Ammon's horn (tissue), 1 donor: ENCODE results near the gene IL27RA.
A peak's percentile ranks its signal among the peaks of the same experiment; 100 is the strongest.

ENCODE experiments used
- DNase-seq: peaks from one replicate; pipeline ENCODE4 v3.0.0-alpha.2; 2016; ENCODE audit warnings: low spot score

The IL27RA gene

DNA sequence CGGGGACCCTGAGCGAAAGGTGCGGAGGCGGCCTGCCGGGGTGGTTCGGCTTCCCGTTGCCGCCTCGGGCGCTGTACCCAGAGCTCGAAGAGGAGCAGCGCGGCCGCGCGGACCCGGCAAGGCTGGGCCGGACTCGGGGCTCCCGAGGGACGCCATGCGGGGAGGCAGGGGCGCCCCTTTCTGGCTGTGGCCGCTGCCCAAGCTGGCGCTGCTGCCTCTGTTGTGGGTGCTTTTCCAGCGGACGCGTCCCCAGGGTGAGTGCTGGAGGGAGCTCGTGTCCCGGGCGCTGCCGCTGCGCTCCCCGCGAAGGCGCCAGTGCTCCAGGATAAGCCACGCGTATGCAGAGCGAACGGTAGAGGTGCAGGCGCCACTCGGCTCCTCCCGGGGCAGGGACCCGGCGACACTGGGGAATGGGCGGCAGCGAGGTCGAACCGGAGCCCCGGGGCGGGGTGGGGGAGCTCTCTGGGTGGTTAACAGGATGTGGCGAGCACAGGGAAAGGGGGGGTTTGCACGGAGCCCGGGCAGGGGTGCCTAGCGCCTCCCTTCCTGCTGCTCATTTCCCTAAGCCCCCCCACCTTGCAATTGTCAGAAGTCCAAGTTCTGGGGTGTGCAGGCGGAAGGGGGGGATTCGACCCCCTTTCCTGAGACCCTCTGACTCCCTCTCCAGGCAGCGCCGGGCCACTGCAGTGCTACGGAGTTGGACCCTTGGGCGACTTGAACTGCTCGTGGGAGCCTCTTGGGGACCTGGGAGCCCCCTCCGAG lies at the start of gene IL27RA:
TSS of gene IL27RA (plus strand) at position 44 of the 762 bp plus-strand sequence. CDS start at position 155, 111 bp downstream.
- DNase-seq, result peak; percentile 51

DNA sequence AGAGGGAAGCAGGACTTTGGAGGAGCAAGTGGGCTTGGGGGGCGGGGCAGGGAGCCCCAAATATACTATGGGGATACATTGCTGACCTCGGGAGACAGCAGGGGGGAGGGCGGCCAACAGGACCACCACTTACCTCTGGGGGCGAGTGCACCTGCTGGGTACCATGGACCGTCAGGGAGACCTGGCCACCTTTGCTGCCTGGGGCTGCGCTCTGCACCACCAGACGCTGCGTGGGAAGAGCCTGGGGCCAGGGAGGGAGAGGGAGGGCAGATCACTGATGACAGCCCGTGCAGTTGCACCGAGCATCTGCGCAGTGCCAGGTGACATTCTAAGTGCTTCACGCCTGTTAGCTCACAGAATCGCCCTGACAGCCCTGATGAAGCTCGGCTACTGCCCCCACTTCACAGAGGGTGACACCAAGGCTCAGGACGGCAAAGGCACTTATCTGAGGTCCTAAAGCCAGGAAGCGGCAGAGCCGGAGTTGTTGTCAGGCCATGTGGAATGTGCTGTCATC lies 49.5 kb upstream of the IL27RA start:
- no peak for DNase-seq

DNA sequence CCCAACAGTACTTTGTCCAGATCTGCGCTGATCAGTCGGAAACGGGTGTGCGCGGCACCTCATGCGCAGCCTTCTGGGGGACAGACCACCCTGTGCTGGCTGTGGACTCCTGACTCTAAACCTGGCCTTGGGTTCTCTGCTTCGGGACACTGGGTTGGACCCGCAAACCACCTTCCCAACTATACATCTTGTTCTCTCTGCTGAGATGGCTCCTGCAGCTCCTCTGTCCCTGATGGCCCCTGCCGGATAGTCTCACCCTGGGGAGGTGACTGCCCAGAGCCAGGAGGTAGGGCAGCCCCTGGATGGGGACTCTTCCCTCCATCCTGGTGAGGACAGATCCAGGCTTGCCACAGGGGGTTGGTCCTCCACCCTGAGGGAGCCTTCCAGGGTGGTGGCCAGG lies 48.8 kb upstream of the IL27RA start:
- DNase-seq, result no peak

DNA sequence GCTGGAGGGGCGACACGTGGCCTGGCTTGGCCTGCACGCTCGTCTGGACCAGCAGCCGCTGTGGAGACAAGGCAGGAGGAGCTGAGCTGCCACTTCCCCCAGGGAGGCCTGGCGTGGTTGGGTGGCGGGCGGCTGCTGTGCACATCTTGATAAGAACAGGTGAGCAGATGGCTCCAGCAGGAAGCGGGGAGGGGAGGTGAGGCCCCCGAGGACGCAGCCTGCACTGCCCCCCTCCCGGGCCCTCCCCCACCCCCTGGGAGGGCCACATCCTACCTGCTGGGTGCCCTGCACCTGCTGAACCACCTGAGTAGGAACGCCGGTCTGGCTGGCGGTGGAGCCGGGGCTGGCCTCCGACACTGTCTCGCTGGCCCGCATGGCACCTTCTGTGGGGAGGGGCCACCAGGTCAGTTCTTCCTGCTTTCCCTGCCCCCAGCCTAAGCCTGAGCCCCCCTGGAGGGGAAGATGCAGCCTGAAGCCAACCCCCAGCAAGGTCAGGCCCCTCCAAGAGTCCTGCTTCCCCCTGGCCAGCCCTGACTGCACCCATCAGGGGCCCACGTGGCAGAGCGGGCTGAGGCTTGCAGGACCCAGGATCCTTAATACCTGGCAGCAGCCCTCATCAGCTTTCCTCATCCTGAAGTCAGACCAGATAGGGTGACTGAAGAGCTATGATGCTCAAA lies 48.2 kb upstream of the IL27RA start:
- DNase-seq, result no peak

DNA sequence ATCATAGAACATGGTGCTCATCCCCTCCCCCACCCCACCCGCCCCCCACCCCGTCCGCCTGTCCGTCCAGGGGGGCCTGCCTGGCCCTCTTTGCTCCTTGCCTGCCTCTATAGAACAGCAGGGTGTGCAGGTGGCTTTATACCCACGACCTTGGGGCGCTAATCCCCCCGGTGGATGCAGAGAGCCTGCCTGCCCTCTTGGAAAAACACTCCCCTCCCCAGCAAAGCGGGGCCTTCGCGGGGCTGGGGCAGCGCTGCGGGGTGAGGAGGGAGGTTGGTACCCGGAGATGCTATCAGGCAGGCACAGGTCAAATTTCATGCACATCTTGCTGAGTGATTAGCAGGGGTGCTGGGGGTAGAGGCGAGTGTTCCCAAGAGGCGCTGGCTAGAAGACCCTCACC lies 47.4 kb upstream of the IL27RA start:
- no peak for DNase-seq

DNA sequence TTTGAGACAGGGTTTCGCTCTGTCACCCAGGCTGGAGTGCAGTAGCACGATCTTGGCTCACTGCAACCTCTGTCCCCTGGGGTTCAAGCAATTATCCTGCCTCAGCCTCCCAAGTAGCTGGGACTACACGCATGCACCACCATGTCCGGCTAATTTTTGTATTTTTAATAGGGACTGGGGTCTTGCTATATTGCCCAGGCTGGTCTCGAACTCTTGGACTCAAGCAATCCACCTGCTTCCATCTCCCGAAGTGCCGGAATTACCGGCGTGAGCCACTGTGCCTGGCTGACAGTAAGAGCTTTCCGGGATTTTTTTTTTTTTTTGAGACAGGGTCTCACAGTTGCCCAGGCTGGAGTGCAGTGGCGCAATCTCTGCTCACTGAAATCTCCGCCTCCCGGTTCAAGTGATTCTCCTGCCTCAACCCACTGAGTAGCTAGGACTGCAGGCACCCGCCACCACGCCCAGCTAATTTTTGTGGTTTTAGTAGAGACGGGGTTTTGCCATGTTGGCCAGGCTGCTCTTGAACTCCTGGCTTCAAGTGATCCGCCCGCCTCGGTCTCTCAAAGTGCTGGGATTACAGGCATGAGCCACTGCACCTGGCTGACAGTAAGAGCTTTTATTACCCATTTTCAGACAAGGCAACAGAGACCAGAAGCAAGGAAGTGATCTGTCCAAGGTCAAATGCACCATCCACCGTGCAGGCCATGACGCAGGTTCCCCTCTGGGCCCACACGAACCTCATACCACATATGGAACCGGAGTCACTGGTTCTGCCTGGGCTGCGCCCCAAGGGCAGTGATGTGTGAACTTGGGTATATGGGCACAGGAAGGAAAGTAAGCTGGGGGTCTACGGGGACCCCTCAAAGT lies 46.5 kb upstream of the IL27RA start:
- no peak for DNase-seq

DNA sequence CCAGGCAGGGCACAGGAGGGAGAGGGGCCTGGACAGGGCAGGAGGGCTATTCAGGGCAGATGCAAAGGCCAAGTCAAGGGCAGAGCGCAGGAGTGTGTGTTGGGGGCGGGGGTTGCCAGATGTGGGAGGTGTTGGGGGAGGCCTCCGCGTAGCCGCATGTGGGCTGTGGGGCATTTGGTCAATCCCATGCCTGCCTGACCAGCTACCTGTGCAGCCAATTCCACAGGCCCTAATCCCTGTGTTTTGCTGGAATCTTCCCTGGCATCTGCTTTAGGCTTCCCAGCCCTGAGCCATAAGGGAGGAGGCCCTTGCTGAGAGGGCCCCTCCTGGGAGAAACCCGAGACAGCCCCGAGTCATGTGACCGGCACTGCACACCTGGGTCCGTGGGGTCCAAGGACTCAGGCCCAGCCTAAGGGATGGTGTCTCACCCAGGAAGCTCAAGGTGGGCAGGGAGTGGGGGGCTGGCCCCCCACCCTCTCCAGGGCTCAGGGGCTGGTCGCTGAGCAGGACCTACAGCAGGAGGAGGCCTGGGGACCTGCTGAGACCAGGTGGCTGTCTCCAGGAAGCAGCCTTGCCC lies 45.7 kb upstream of the IL27RA start:
- DNase-seq, result no peak

DNA sequence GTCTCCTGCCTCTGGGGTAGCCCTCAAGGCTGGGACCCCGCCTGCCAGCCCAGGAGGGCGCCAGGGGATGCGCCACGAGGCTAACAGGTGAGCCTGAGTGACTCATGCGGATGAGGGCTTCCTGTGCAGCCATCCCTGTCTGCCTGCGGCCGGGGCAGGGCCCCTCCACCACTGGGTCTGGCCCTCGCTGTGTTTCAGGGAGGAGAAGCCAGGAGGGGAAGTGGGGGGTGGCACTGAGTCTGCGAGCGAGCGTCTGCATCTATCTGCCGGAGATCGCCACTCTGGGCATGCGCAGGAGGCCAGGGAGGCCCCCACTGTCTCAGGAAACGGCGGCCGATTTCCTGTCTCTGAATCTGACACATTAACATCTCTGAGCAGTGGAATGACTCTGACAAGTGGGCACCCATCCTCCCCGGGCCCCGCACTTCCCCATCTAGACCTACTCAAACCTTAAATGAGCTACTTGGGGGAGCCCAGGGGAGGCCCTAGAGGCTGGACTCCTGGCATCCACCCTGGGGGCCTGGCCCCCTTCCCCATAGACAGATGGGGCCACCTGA lies 45.1 kb upstream of the IL27RA start:
- DNase-seq, result peak; percentile 82

DNA sequence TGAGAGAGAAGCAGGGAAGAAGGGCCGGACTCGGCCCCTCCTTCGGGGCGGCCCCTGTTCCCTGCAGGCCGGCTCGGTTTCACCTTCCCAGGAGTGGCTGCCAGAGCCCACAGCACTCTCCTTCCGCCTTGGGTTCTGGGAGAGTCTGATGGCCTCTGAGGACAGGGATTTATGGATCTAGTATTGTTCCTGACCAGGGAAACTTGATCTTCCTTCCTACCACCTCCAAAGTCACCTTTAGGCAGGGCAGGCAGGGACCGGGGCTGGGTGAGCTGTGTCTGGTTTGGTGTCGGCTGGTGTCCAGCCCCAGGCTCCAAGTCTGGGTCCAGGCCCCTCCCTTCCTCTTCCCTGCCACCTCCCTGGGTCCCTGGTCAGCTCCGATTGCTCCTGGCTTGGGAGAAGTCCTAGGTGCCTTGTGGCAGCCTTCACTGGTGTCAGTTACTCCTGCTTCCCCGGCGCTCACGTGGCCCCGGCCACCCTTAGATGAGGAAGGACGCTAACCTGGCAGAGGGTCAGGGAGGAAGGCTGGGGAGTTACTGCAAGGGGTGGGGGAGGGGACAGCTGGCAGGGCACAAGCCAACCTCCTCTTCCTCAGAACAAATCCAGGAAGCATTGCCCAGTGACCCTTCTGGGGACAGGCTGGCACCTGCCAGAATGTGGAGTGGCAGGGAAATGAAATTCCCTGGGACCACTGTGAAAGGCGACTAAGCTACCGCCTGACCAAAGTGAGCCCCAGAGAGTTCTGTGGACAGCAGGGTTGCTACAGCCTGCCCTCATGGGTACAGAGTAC lies 44.3 kb upstream of the IL27RA start:
- DNase-seq, result peak; percentile 82

DNA sequence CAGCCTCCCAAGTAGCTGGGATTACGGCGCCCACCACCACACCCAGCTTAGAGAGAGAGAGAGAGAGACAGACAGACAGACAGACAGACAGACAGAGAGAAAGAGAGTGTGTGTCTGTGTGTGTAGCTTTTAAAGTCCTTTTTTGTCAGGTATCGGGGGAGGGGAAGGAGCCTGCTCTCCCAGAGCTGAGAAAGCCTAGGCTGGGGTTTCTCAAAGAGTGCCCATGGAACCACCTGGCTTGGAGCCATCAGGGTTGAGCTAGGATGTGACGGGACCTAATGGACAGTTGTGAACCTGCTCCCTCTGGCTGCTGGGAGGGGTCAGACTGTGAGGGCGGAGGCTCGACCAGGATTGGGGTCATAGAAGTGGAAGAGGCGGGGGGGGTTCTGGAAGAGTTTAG lies 42.1 kb upstream of the IL27RA start:
- DNase-seq, result no peak

DNA sequence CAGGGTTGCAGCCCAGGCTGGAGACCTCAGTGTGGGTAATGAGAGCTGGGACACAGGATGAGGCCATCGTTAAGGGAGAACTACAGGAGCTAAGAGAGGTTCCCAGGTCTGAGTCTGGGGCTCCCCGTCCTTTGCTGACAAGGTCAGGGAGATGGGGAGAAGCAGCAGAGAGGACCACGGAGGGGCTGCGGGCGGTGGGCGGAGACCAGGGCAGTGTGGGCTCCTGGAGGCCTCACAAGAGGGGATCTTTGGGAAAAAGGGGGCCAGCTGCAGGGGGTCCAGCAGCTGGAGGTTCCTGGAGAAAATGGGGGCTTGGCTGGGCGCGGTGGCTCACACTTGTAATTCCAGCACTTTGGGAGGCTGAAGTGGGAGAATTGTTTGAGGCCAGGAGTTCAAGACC lies 41.5 kb upstream of the IL27RA start:
- no peak for DNase-seq

DNA sequence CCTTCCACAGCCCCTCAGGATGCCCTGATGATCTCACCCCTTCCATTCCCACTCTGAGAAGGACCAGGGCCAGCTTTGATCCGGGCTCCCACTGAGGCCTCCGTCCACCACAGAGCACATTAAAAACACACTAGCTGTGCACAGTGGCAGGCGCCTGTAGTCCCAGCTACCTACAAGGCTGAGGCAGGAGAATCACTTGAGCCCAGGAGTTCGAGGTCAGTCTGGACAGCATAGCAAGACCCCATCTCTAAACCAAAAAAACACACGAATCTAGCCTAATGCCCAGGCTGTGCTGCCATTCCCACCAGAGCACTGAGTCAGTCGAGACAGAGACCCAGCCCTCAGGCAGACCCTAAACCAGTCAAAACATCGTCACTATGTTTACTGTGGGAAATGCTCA lies 39.5 kb upstream of the IL27RA start:
- DNase-seq, result no peak

DNA sequence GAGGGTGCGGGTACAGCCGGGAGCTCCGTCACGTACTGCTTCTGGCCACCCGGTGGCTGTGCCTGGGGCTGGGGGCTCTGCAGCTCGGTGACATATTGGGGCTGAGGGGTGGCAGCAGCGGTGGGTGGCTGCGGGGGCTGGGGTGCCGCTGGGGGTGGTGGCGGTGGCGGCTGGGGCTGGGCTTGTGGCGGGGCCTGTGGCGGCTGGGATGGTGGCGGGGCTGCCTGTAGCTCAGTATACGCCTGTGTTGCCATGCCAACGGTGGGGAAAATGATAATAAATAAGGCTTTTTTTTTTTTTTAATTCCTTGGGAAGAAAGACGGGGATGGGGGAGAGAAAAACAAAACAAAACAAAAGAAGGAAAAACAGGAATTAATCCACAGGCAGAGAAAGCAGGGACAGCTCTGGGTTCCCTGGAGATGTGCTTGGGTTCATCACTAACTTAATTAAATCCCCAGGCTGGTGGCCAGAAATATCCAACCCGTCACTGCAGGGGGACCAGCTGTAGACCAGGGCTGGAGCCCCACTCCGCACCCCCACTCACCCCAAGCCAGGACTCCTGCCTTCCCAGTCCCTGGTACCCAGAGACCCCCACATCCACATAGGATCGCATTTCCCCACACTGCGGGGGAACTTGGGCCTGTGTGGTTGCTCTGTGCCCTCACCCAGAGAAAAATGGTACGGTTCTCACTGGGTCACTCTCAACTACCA lies 37.8 kb upstream of the IL27RA start:
- peak; percentile 18 for DNase-seq

DNA sequence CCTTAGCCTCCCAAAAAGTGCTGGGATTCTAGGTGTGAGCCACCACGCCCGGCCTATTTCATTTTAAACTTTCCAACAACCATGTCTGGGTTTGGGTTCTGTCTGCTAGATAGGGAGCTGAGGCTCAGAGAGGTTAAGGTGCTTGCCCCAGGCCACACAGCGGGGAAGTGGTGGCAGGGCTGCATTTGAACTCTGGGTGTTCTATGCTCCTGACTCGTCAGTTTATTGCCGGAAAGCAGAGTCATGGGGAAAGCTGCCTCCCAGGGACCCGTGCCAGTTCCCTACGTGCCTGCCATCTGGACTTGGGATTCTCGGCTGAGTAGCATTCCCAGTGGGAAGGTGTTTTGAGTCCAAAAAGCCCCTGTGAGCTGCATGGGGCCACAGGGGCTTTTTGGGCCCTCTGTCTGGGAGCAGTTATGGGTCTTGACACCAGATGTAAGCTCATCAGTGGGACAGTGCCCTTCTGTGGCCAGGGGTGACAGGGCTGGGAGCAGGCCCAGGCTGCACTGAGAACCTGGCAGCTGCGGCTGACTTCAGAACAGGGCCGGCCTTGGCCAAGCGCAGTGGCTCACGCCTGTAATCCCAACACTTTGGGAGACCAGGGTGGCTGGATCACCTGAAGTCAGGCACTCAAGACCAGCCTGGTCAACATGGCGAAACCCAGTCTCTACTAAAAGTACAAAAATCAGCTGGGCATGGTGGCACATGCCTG lies 36.4 kb upstream of the IL27RA start:
- peak; percentile 53 for DNase-seq

DNA sequence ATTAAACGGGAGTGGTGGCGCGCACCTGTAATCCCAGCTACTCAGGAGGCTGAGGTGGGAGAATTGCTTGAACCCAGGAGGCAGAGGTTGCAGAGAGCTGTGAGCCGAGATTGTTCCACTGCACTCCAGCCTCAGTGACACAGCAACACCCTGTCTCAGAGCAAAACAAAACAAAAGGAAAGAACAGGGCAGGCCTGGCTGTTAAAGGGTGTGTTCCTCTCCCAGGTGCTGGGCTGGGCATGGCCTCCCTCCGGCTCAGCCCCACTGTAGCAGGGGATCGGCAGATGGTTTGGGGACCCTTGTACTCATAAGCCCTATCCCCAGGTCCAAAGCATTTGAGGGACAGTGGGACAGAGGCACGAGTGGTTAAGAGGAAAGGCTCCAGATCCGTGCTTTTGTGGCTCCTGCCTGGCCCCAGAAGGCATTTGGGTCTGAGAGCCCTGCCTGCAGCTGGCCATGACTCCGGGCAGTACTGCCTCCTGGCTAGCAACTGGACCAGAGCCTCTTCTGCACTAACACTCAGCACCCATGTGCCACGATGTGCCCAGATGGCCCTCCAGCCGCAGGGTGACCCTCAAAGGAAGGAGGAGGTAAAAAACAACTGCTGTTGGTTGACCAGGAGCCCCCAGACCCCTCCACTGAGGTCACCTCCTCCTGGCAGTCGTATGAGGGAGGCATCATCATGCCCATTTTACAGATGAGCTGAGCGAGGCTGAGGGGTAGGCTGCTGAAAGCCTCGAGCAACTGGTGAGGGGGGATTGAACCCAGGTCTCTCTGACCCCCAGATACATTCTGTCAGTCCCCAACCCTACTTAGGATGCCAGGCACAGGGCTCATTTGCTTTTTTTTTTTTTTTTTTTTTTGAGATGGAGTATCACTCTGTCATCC lies 35.4 kb upstream of the IL27RA start:
- DNase-seq, result peak; percentile 1

DNA sequence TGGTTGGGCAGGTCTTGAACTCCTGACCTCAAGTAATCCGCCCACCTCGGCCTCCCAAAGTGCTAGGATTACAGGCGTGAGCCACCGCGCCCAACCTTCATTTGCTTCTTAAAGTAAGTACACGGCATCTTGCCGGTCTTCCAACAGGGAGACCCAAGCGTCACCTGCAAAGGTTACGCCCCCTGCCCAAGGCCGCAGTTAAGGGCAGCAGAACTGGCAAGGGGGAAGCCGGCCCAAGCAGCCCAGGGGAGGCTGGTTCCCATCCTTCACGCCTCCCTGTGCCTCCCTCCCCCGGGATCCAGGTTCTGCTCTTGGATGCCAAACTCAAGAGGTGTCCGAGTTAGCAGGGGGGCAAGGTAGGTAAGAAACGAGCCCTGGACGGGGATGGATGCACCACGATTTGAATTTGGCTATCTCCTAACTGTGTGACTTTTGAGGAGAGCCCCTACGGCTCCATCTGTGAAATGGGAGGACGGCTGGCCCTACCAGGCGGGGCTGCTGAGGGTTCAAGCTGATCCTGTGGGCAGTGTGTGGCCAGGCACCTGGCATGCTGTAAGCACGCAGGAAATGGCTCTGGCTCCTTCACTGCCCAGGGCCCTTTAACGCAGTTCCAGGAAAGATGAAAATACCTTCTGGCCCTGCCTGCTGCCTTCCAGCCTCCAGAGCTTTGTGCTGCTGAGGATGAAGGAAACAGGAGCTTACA lies 34.5 kb upstream of the IL27RA start:
- DNase-seq, result no peak

DNA sequence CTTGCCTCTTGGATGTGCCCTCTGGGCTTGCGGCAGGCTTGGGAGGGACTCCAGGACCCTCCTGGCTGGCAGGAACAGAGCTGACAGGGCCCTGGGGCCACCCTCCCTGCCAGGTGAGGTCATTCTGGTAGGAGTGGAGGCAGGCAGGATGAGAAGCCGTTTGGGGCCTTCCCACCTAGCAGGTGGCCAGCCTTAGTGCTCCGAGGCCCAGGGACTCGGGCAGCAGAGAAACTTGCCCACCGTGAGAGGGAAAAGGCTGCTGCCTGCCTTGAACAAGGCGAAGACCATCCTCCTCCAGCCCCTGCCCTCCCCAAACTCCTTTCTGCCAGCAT lies 34.0 kb upstream of the IL27RA start:
- no peak for DNase-seq

DNA sequence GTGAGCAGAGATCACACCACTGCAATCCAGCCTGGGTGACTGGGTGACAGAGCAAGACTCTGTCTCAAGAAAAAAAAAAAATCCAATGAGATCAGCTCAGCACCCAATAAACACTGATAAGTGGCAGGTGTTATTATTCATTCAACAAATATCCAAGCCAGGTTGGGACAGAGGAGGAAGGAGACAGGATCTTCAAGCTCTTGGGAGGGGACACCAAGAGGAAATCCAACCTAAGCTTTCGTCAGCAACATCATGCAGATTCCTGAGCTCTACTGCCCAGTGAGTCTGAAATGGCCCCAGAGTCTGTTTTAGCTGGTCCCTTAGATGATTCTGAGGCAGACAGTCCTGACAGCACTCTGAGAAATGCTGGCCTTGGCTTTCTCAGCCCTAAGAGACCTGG lies 33.1 kb upstream of the IL27RA start:
- DNase-seq, result no peak
